Middle frontal gyrus (tissue), 1 donor: ENCODE measurements around the gene RFX3.

ENCODE experiments used
- DNase-seq: peaks from one replicate; pipeline ENCODE4 v3.0.0-alpha.2; 2015; ENCODE audit warnings: low spot score; ENCODE audit errors: extremely low spot score

RFX3 gene

DNA sequence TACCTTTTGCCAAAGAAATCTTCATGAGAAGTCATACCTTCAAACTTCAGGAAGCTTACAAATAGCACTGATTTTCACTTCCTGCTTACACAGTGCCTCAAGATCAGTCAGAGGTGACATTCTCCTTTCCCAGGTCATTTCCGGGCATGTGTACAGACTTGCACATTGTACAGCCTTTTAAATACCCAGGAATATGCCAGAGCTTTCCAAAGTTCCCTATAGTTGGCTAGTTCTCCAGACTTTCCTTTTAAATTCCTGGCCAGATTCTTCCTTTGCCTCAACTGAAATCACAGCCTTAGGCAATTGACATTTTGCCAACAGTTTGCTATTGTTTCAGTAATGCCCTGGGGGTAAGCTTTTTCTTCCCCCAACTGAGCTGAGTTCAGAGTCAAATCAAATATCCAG is 47.2 kb downstream of the RFX3 start:
- DNase-seq = no peak

DNA sequence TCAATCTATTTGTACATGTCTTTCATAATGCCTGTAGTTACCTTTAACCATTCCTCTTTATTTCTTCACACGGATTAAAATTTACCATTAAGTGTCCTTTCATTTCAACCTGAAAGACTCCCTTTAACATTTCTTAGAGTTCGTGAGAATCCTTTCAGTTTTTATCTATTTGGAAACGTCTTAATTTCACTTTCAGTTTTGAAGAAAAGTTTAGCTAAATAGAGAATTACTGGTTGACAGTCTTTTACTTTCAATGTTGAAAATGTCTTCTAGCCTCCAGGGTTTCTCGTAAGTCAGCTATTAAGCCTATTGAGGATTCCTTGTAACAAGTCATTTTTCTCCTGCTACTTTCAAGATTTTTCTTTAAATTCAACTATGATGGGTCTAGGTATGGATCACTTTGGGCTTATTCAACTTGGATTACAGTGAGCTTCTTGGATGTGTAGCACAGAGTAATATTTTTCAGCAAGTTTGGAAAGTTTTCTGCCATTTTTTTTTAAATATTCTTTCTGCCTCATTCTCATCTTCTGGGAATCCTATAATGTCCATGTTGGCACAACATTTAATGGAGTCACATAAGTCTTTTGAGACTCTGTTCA is 48.5 kb downstream of the RFX3 start:
- DNase-seq = no peak

DNA sequence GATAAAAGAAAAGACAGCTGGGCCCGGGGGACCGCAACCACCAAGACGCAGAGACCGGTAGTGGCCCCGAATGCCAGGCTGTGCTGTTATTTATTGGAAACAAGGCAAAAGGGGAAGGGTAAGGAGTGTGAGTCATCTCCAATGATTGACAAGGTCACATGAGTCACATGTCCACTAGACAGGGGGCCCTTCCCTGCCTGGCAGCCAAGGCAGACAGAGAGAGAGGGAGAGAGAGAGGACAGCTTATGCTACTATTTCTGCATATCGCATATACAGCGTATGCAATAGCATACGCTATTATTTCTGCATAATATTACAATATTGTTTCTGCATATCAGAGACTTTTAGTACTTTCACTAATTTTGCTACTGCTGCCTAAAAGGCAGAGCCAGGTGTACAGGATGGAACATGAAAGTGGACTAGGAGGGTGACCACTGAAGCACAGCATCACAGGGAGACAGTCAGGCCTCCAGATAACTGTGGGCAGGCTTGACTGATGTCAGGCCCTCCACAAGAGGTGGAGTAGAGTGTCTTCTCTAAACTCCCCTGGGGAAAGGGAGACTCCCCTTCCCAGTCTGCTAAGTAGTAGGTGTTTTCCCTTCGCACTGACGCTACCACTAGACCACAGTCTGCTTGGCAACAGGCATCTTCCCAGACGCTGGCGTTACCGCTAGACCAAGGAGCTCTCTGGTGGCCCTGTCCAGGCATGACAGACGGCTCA is 50.3 kb downstream of the RFX3 start:
- no peak for DNase-seq

DNA sequence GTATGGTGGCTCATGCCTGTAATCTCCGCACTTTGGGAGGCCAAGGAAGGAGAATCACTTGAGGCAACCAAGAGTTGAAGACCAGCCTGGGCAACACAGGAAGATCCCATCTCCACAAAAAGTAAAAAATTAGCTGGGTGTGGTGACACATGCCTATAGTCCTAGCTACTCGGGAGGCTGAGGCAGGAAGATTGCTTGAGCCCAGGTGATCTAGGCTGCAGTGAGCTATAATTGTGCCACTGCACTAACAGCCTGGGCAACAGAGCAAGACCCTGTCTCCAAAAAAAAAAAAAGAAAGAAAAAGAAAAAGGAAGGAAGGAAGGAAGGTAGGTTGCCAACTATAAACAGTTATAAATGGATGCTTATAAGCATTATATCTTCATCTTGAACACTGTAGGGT is 51.0 kb downstream of the RFX3 start:
- no peak for DNase-seq

DNA sequence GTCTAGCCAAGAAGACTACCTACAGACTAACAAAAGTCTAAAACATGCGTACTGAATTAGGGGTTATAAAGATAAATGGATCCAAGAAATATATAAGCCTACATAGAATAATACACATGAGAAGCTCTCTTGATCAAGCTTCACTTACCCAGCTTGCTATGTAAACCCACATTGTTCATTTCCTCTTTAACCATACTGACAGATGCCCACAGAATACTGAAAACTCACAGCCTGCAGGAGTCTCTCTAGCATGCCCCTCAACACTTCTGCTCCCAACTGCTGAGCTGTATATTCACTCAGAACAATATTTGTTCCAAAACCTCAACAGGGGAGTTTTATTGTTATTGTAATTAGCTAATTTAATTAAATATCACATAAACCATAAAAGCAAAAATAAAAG is 52.4 kb downstream of the RFX3 start:
- no peak for DNase-seq

DNA sequence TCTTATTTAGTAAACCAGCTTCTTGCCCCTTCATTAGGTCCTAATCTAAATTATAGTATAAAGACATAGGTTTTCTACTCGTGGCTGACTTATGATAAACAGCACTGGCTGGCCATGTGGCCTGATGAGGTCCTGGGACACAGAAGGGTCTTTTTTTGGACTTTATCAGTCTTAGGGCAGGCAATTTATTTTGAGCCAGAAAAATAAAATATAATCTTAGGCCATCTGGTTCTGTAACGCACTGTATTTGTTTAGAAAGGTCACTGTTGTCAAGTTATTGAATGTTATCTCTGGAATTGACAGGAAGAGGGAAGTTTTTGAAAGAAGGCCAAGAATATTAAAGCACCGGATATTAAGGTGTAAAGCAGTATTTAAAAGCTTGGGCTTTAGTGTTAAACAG is 53.9 kb downstream of the RFX3 start:
- no peak for DNase-seq

DNA sequence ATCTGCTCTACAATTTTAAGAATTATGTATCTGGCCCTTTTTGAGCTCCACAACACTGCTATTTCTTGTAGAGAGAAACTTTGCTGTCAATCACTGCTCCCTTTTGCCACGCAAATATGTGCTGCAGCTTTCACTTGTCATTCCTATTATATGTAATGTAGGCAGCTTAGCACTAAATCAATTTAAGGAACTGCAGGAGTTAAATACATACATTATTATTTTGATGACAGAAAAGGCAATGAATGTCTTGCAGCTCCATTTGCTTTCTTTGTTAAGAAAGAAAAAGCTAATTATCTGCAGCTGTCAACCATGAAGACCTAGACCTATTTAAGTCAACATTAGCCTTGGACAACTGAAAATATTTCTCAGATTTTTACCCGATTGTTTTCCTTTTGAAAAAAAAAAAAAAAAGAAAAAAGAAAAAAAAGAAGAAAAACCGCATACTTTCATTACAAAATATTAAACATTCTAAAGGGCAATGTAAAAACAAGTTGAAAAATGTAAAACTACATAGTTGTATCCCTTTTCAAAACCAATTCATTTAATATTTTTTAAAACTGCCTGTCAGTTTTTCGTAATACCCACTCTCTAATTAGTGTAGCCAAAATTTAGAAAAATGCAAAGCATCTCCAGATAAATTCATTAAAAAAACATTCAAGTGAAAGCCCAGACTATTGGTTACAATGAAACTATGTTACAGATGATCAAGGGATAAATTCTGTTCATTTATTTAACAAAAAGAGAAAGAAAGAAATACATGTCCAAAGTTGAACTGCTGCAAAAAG is 57.2 kb downstream of the RFX3 start:
- no peak for DNase-seq

DNA sequence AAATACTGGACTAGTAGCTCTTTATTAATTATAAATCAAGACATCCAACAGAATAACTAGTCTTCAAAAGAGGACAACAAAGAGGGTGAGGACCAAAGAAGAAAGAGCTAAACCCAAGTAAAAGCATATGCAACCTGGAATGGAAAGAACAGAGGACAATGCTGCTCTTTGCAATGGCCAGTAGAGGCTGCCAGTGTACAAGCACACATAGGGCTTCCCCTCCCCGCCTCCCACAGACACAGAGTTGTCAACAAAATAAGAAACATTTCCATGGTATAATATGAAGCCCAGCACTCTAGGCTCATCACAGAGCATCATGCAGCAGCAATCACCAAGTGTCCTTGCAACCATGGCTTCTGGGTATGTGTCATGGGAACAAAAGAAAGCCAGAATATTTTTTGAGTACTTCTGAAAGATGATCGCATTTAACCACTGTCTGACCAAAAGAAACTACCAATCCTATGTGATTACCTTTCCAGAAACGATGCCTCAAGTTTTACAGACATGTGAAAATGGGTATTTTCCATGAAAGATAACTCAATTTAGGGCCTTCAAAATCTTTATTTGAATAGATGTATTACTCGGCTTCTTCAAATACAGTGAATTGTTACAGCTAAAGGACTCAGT is 58.1 kb downstream of the RFX3 start:
- no peak for DNase-seq

DNA sequence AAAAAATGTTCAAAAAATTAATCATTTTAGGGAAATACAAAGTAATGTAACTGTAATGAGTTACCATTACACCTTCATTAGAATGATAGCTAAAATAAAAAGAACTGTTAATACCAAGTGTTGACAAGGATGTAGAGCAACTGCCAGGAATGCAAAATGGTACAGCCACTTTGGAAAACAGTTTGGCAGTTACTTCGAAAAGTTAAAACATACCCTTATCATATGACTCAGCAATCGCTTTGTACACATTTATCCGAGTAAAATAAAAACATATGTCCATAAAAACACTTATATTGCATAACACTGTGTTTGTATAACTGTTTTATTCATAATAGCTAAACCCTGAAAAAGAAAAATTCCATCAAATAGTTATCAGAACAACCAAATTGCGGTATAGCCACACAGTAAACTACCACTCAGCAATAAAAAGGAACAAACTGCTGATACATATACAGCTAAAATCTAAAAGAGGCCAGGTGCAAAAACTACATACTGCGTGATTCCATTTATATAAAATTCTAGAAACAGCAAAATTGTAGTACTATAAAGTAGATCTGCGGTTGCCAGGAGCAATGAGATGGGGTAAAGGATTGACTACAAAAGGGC is 61.7 kb downstream of the RFX3 start:
- no peak for DNase-seq

DNA sequence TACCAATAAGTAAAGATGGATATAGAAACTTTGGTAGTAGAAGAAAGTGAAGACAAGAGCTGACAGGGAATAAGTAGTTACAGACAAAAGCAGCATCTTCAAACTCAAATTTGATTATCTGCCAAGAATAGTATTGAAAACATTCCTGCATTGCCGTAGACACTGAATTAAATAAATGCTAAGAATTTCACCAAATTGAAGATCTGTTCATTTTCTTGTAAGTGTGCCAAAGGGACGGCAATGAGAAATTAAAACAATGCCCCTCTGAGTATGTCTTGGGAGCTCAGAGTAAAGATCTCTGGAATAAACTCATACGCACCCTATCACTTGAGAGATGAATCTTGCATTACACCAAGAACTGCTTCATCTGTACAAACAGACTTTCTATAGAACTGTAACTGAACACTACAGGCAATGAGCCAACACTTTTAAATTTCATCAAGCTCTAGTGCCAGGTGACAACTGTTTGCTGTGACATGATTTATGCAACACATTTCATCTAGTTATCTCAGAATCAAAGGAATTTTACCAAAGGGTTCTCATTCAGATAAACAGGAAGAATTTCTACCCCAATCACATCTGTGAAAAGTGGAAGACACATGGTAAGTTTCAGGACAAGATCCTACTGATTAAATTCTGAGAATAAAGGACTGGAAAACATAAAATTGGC is 66.9 kb downstream of the RFX3 start:
- no peak for DNase-seq

DNA sequence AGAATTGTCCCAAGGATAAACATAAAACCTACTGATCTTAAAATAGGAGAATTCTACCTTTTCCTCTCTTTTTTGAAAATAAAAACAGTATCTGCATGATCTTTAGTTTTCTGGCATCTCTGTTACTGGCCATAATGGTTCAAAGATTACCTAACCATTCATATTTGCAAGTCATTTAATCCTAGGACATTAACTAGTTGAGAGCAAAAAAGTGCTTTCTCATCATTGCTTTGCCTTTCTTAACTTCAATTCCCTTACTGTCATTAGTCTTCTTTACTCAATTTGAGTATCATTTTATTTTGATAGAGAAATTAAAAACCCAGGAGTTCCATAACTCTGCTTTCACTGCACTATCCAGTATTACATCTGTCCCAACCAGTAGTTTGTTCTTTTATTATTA is 68.6 kb downstream of the RFX3 start:
- no peak for DNase-seq

DNA sequence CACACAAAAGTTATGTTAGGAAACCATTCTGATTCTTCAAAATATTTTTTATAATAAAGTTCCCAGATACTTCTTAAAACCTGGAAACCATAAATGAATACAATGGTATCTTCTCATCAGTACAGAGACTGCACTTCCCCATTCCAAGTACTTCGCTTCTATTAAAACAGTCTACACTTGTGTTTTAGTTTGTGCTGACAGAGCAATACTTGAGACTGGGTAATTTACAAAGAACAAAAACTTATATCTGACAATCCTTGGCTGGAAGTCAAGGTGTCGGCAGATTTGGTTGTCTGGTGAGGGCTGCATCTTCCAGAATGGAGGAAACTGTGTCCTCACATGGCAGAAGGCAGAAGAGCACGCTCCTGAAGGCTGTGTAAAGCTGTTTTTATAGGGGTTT is 70.1 kb downstream of the RFX3 start:
- DNase-seq = no peak

DNA sequence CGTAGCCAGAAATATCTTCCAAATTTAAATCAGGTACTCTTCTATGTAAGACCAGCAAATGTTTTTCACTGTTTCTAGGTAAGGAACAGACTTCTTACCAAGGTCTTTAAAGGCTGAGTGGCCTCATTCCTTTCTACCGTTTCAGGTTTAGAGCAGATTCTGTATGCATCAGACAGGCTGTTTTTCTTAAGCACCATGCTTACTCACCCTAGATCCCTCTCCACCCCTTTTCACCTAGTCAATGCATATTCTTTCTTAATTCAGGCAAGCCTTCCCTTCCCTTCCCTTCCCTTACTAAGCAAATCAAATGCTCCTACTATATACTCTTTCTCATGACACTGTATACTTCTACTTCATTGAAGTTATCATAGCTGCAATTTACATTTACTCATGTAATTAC is 70.7 kb downstream of the RFX3 start:
- no peak for DNase-seq

DNA sequence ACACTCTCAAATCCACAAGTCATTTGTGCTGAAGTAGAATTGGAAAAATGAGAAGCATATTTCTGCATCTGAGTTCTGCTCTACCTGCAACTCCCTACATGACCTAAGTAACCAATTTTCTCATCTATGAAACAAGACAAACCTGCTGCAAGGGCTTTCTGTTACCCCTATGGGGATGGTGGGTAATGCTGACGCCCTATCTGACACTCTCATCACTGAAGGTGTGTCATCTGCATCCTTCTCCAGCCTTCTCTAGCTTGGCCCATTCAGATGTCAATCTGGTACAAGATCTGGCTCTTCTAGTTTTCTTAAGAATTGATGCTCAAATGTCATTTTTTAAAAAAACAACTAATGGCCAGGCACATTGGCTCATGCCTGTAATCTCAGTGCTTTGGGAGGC is 73.8 kb downstream of the RFX3 start:
- no peak for DNase-seq

DNA sequence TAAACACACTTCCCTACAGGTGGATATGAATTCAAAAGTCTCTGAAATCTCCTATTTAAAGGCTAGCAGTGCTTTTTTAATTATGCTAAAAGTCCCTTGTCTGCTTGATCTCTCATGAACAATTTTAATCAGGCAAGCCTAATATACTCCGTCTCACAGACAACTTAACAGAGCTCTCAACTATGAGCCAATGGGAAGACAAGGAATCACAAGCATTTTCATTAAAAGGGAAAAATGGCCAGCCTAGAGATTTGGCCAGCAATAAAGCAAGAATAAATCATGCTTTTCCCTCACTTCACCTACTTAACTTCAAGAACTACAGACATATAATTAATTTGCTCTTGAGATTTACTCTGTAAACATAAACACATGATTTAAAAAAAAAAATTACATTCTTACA is 78.0 kb downstream of the RFX3 start:
- DNase-seq = no peak

DNA sequence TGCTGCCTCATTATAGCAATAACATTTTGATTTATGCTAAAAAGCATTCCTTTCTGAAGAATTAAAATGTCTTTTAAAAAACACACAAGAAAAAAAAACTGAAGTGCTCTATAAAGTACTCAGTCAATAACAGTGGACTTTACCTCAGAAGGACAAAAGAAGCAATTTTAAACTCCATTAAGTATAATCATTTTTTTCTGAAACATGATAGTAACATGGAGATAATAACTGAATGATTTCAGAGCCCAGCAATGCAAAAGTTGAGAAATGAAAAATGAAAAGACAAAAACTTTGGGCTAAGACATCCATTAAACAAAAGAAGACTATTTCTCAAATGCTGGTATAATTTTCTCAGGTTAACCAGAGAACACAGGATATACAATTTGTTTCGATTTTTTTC is 78.7 kb downstream of the RFX3 start:
- no peak for DNase-seq

DNA sequence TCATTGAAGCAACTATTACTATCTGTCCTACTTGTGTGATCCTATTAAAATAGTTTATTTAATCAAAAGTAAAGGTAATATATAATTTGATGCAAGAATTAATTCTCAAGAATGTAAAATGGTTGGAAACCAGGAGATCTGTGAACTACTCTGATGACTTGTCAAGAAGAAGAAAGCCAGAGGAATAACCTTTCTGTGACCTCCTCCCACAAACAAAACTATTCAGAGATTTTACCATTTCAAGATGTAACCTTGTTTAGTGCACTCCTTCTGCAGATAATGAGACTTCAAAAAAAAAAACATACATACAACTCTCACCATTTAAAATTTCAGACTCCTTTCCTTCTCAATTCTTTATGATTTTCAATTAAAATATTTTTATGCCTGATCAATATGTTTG is 79.5 kb downstream of the RFX3 start:
- DNase-seq = no peak

DNA sequence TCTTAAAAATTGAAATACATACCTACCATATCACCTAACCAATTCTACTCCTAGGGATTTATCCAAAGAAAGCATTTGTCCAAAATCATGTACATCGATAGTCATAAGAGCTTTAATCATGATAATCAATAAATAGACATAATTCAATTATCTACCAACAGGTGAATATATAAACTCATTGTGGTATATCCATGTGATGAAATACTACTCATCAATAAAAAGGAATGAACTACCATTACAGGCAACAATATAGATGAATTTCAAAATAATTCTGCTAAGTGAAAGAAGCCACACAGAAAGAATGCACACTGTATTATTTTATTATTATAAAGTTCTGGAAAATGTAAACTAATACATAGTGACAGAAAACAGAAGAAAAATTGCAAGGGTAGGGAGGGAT is 81.8 kb downstream of the RFX3 start:
- no peak for DNase-seq

DNA sequence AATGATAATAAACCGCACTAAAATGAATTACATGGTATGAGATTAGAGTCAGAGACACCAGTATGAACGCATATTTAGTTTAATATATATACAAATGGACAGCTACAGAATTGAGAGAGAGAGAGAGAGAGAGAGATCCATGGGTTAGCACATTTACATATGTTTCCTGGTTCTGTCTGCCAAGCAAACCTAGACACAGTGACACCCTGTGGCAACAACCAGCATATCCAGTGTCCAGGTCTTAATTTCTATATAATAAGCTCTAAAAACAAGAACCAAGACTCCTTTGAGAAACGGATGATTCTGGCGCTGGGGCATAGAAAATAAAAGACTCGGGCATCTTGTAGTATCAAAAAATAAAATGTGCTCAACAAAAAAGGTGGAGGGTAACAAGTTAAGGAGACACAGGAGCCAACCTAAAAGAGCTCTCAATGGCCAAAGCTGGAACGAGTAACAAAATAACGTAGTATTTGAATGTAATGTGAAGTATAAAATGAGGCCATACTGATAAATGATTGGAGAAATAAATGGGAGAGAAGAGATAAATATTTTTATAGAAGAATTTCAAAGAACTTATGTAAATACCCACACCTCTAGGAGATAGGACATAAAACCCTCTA is 84.5 kb downstream of the RFX3 start:
- no peak for DNase-seq

DNA sequence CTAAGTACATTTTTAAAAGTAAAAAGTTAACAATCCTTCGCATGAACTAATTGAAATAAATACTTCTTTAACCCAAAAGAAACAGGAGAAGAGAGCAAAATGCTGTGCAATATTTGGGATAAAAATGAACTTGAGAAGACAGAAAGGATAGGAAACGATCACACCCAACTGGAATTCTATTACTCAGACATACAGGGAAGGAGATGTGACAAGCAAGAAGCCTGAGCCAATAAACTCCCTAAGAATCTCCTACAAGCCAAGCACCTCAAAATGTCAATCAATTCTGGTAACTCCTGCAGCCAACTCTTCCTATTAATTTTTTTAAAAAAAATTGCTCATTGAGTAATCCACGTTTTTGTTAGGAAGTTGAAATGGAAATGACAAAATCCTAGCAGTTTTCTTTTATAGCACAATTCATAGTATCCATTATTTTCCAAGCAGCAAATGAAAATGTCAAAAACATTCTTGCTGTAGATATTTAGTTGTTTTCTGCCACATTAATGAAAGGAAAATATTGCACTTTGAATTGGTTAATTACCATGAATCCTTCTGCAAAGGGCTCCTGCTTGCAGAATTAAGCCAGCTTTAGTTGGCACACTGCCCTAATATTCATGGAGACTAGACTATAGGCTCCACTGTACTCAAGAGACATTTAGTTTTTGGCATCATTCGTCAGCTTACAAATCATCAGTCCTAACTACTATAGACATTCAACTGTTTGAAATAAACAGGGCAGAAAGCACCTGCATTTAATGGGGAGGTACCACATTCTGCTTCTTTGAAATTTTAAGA is 89.0 kb downstream of the RFX3 start:
- no peak for DNase-seq
